Panc1 (cell line): ENCODE measurements around the gene LMAN1. TPM values are rescaled to one million over a fixed set of nuclear protein-coding genes. Genes with fewer than 3 reads are reported as not detected.

Experiments
- ATAC-seq: fragments of 200-7000 bp; cut with Tn5 transposase; 2 replicates; pipeline ENCODE4 v1.9.1; 2020; ENCODE audit warnings: mild to moderate bottlenecking, moderate library complexity
- BruUV-seq: library from RNA; stranded (reverse); fragments of 400-500 nt; replicated peaks from 2 replicates; lab custom pipeline; 2021; lab: Mats Ljungman, UMichigan
- CTCF ChIA-PET: fragments of 300-600 bp; sonication (Branson Sonifier 250); formaldehyde crosslinking; loops from one replicate; lab custom pipeline; 2022; ENCODE audit warnings: antibody characterized with exemption; lab: Charles Lee
- POLR2A ChIA-PET: fragments of 300-600 bp; sonication (Branson Sonifier 250); formaldehyde crosslinking; loops from one replicate; lab custom pipeline; 2022; ENCODE audit warnings: antibody characterized with exemption; lab: Charles Lee
- DNase-seq: peaks from one replicate; pipeline ENCODE4 v3.0.0-alpha.2; 2010; ENCODE audit warnings: low read depth, low spot score
- H3K27ac ChIP-seq: 2 replicates; pipeline ENCODE4 v1.5.1; 2011; ENCODE audit warnings: mild to moderate bottlenecking, low read length, inconsistent platforms
- H3K27me3 ChIP-seq: fragments of 200-500 bp; sonication (Bioruptor generic); 2 replicates; pipeline ENCODE4 v1.6.0; 2014; ENCODE audit warnings: low read length, inconsistent platforms; ENCODE audit not compliant: control insufficient read depth, insufficient read depth
- H3K36me3 ChIP-seq: fragments of 200-500 bp; sonication (Bioruptor generic); 2 replicates; pipeline ENCODE4 v1.5.1; 2014; ENCODE audit warnings: inconsistent platforms, mild to moderate bottlenecking, low read length, moderate library complexity; ENCODE audit not compliant: control insufficient read depth, insufficient read depth
- H3K4me1 ChIP-seq: 2 replicates; pipeline ENCODE4 v1.5.1; 2011; ENCODE audit warnings: inconsistent platforms, mild to moderate bottlenecking, low read length, moderate library complexity; ENCODE audit not compliant: control insufficient read depth, insufficient read depth
- H3K4me3 ChIP-seq, 2 experiments: 2 replicates each; pipeline ENCODE4 v1.5.1; 2011 to 2012; ENCODE audit warnings: low read depth in 2 of 2, low read length in 2 of 2, mild to moderate bottlenecking in 2 of 2, inconsistent platforms in 1 of 2, moderate library complexity in 1 of 2
- H3K9me3 ChIP-seq: fragments of 200-500 bp; sonication (Bioruptor generic); 2 replicates; pipeline ENCODE4 v1.5.1; 2014; ENCODE audit warnings: low read depth, mild to moderate bottlenecking, inconsistent platforms, low read length, moderate library complexity; ENCODE audit not compliant: control insufficient read depth, insufficient read depth
- CTCF ChIP-seq: fragments of 450-650 bp; IDR thresholded peaks from 2 replicates; pipeline ENCODE4 v1.5.1; 2017; ENCODE audit warnings: mild to moderate bottlenecking
- POLR2AphosphoS5 ChIP-seq: IDR thresholded peaks from 2 replicates; pipeline ENCODE4 v1.6.1; 2012; ENCODE audit warnings: mild to moderate bottlenecking, low read depth, low read length, moderate library complexity
- REST ChIP-seq, 2 experiments: IDR thresholded peaks; 2 replicates each; pipeline ENCODE4 v1.6.1; 2011 to 2012; ENCODE audit warnings: low read depth in 2 of 2, control low read depth in 1 of 2, low read length in 1 of 2, mild to moderate bottlenecking in 1 of 2, moderate library complexity in 1 of 2; ENCODE audit not compliant: insufficient read depth in 1 of 2
- SIN3A ChIP-seq: IDR thresholded peaks from 2 replicates; pipeline ENCODE4 v1.6.1; 2012; ENCODE audit warnings: low read depth, mild to moderate bottlenecking, low read length, moderate library complexity, borderline replicate concordance; ENCODE audit not compliant: insufficient read depth
- TCF7L2 ChIP-seq: IDR thresholded peaks from 2 replicates; pipeline ENCODE4 v1.6.1; 2011; ENCODE audit warnings: mild to moderate bottlenecking, low read depth, low read length, inconsistent platforms
- in situ Hi-C: cut with HindIII; loops from 2 replicates; pipeline ENCODE4 v1.10.0; 2016; ENCODE audit warnings: low sequenced_read_pairs, low pct_unique_long_range_greater_than_20kb
- intact Hi-C: fragments of 100-400 bp; cut with micrococcal nuclease; formaldehyde crosslinking; loops from one replicate; pipeline ENCODE4 v1.10.0; 2022; ENCODE audit not compliant: unreplicated experiment
- total RNA-seq: library from RNA; stranded (reverse); gene quantifications from one replicate; pipeline ENCODE4 v1.2.1, GENCODE V29; 2021; ENCODE audit not compliant: unreplicated experiment

Gene LMAN1
- total RNA-seq, 1 experiment from 2014 or later, result 60.8 TPM

GRCh38 chr18:59340312-59340711 is 18.8 kb downstream of the LMAN1 start:
- TF ChIP-seq POLR2AphosphoS5, result no peak
- TF ChIP-seq CTCF, result no peak
- TF ChIP-seq SIN3A, result no peak
- no peak for TF ChIP-seq REST (IDR thresholded peaks at IDR 0.05; ENCODE audit: insufficient read depth in 1 of 2, low read depth in 2 of 2, low read length in 1 of 2)
- TF ChIP-seq TCF7L2, result no peak
- ATAC-seq (no peak), DNase-seq (no peak)
- Histone ChIP-seq H3K4me1 (no peaks in the 10 kb centered on the region), H3K36me3 (peaks cover 9% of the 10 kb centered on the region; the same call in 1 of the 2 replicates), H3K9me3 (no peaks in the 10 kb centered on the region), H3K27me3 (no peaks in the 10 kb centered on the region), H3K4me3 (no peak overlapping the region), H3K27ac (no peak overlapping the region)
- intact Hi-C loops, result no loop called here
- POLR2A ChIA-PET, result no interaction called here
- in situ Hi-C loops, result no loop called here
- CTCF ChIA-PET, result interaction anchor here (0.7 kb wide), 1 partner anchor 13 kb away, joined by 3 read pairs; no protein-coding TSS in a partner anchor
- BruUV-seq, result no TSS peak

- Histone ChIP-seq H3K27me3 (no peaks in the 10 kb centered on the region), H3K9me3 (no peaks in the 10 kb centered on the region), H3K4me1 (no peaks in the 10 kb centered on the region), H3K27ac (no peak overlapping the region), H3K36me3 (peaks cover 10% of the 10 kb centered on the region), H3K4me3 (no peak overlapping the region)
- intact Hi-C loops, result no loop called here
- CTCF ChIA-PET, result no interaction called here
- no peak for TF ChIP-seq SIN3A
- TF ChIP-seq TCF7L2, result no peak
- no peak for TF ChIP-seq REST (IDR thresholded peaks at IDR 0.05; ENCODE audit: insufficient read depth in 1 of 2, low read depth in 2 of 2, low read length in 1 of 2)
- TF ChIP-seq CTCF, result no peak
- in situ Hi-C loops, result no loop called here
- POLR2A ChIA-PET, result no interaction called here
- ATAC-seq, result no peak
- no TSS peak for BruUV-seq
- no peak for DNase-seq
Observed at GRCh38 chr18:59332986-59333385, 26.1 kb downstream of the LMAN1 start.
